ENCODE measurements around the gene RBMS1.

GRCh38 chr2:160427629-160428404, 65.8 kb downstream of the RBMS1 start:
- TF ChIP-seq ZSCAN12 (CRISPR knock-in tag; IDR thresholded peaks at IDR 0.05): no peak
- no peak for TF ChIP-seq USF2 (IDR thresholded peaks at IDR 0.05; ENCODE audit: low read depth, low read length)
- no peak for TF ChIP-seq USF2 (CRISPR knock-in tag; IDR thresholded peaks at IDR 0.05; ENCODE audit: borderline replicate concordance)
- TF ChIP-seq HNF1B (CRISPR knock-in tag; IDR thresholded peaks at IDR 0.05): no peak
- no peak for TF ChIP-seq PREB (CRISPR knock-in tag; IDR thresholded peaks at IDR 0.05)
- no peak for TF ChIP-seq SP5 (CRISPR knock-in tag; IDR thresholded peaks at IDR 0.05; ENCODE audit: borderline replicate concordance, low read depth)
- TF ChIP-seq MBNL3 (CRISPR knock-in tag; conservative IDR thresholded peaks at IDR 0.05): no peak
- TF ChIP-seq TEAD2 (CRISPR knock-in tag; IDR thresholded peaks at IDR 0.05): no peak
- TF ChIP-seq AFF4 (CRISPR knock-in tag; IDR thresholded peaks at IDR 0.05): no peak
- TF ChIP-seq ZKSCAN1 (IDR thresholded peaks at IDR 0.05; ENCODE audit: low read length): no peak
- TF ChIP-seq CTCF (CRISPR knock-in tag; IDR thresholded peaks at IDR 0.05): no peak

All from HepG2 (cell line).